Effector memory CD8-positive, alpha-beta T cell (primary cell): ENCODE measurements around the gene NSMCE4A.
"Not testable (repeated sequence)": the region's sequence is repeated elsewhere in the genome, so short reads cannot be mapped to it uniquely, and the experiment has no call there.

Experiments used
- ATAC-seq: fragments of 150-1000 bp; cut with Tn5 transposase; replicated peaks from 2 replicates; pipeline ENCODE4 v1.10.0; 2021; ENCODE audit warnings: mild to moderate bottlenecking, moderate library complexity
- DNase-seq, 3 experiments: peaks; one replicate each; pipeline ENCODE4 v3.0.0; 2021
- H3K27ac Mint-ChIP-seq, 2 donors: one replicate each; pipeline ENCODE4 v1.8.0; 2022; ENCODE audit warnings: mild to moderate bottlenecking in 2 of 2, mixed read lengths in 2 of 2, moderate library complexity in 2 of 2
- H3K27me3 Mint-ChIP-seq, 2 donors: one replicate each; pipeline ENCODE4 v1.8.0; 2022; ENCODE audit warnings: mixed read lengths in 2 of 2
- H3K36me3 Mint-ChIP-seq: one replicate; pipeline ENCODE4 v1.8.0; 2022; ENCODE audit warnings: mild to moderate bottlenecking, moderate library complexity, mixed read lengths; ENCODE audit not compliant: insufficient read depth
- H3K4me1 Mint-ChIP-seq, 2 donors: one replicate each; pipeline ENCODE4 v1.8.0; 2022; ENCODE audit warnings: low read depth in 2 of 2, mixed read lengths in 2 of 2
- H3K4me3 Mint-ChIP-seq, 2 donors: one replicate each; pipeline ENCODE4 v1.8.0; 2022; ENCODE audit warnings: mild to moderate bottlenecking in 2 of 2, mixed read lengths in 2 of 2, moderate library complexity in 2 of 2
- H3K9me3 Mint-ChIP-seq, 2 donors: one replicate each; pipeline ENCODE4 v1.8.0; 2022; ENCODE audit warnings: mixed read lengths in 2 of 2

Gene NSMCE4A

GRCh38 chr10:121976607-121977006 lies 1.6 kb upstream of the NSMCE4A start:
- no peak for ATAC-seq
- Mint-ChIP-seq H3K4me3 (no peak overlapping the region), H3K36me3 (peaks cover 8% of the 10 kb centered on the region), H3K27me3 (no peaks in the 10 kb centered on the region), H3K4me1 (peaks cover 15 to 17% of the 10 kb centered on the region in 2 donors), H3K9me3 (no peaks in the 10 kb centered on the region), H3K27ac (no peak overlapping the region)
- DNase-seq, result no peak

GRCh38 chr10:121975295-121976086 lies 474 bp upstream of the NSMCE4A start:
- peaks cover 15 to 18% of the 10 kb centered on the region in 2 donors for H3K4me1 Mint-ChIP-seq
- H3K36me3 Mint-ChIP-seq, result peaks cover 19% of the 10 kb centered on the region
- no peak overlapping the region for H3K27ac Mint-ChIP-seq
- ATAC-seq (no peak), DNase-seq (no peak)
- H3K27me3 Mint-ChIP-seq, result no peaks in the 10 kb centered on the region
- H3K9me3 Mint-ChIP-seq, result no peaks in the 10 kb centered on the region
- H3K4me3 Mint-ChIP-seq, result peak overlapping the region; percentile 77

- Mint-ChIP-seq H3K4me1 (peaks cover 15 to 18% of the 10 kb centered on the region in 2 donors), H3K9me3 (no peaks in the 10 kb centered on the region), H3K27me3 (no peaks in the 10 kb centered on the region), H3K36me3 (peaks cover 32% of the 10 kb centered on the region), H3K27ac (peak overlapping the region in 1 of 2 donors; percentile 53), H3K4me3 (peak overlapping the region; percentile 77)
- ATAC-seq (no peak), DNase-seq (no peak)
Observed at GRCh38 chr10:121974019-121974534, 940 bp downstream of the NSMCE4A start.

- Mint-ChIP-seq H3K4me1 (peaks cover 11 to 17% of the 10 kb centered on the region in 2 donors), H3K36me3 (peaks cover 72% of the 10 kb centered on the region)
- DNase-seq, H3K27ac Mint-ChIP-seq, H3K4me3 Mint-ChIP-seq, H3K27me3 Mint-ChIP-seq, ATAC-seq, H3K9me3 Mint-ChIP-seq: not testable (repeated sequence)
Observed at GRCh38 chr10:121969086-121969485, 5.9 kb downstream of the NSMCE4A start.

- Mint-ChIP-seq H3K9me3 (no peaks in the 10 kb centered on the region), H3K27me3 (no peaks in the 10 kb centered on the region), H3K4me3 (no peak overlapping the region), H3K27ac (no peak overlapping the region), H3K4me1 (no peaks in the 10 kb centered on the region), H3K36me3 (peaks cover 64% of the 10 kb centered on the region)
- DNase-seq (no peak), ATAC-seq (no peak)
Observed at GRCh38 chr10:121965996-121966395, 9.0 kb downstream of the NSMCE4A start.

GRCh38 chr10:121961456-121961855 lies 13.6 kb downstream of the NSMCE4A start:
- H3K36me3 Mint-ChIP-seq, result peaks cover 45% of the 10 kb centered on the region
- no peak for ATAC-seq
- peaks cover 0 to 2% of the 10 kb centered on the region in 2 donors for H3K4me1 Mint-ChIP-seq
- no peaks in the 10 kb centered on the region for H3K9me3 Mint-ChIP-seq
- no peak overlapping the region for H3K27ac Mint-ChIP-seq
- no peaks in the 10 kb centered on the region for H3K27me3 Mint-ChIP-seq
- no peak for DNase-seq
- no peak overlapping the region for H3K4me3 Mint-ChIP-seq

GRCh38 chr10:121959671-121960070 lies 15.3 kb downstream of the NSMCE4A start:
- H3K4me3 Mint-ChIP-seq, result no peak overlapping the region
- H3K4me1 Mint-ChIP-seq, result peaks cover 0 to 2% of the 10 kb centered on the region in 2 donors
- peak overlapping the region; percentile 3 to 80 for H3K27ac Mint-ChIP-seq
- no peaks in the 10 kb centered on the region for H3K9me3 Mint-ChIP-seq
- DNase-seq, result no peak
- no peak for ATAC-seq
- no peaks in the 10 kb centered on the region for H3K27me3 Mint-ChIP-seq
- peaks cover 28% of the 10 kb centered on the region for H3K36me3 Mint-ChIP-seq

GRCh38 chr10:121956111-121957061 lies 18.6 kb downstream of the NSMCE4A start:
- H3K27me3 Mint-ChIP-seq, result no peaks in the 10 kb centered on the region
- H3K27ac Mint-ChIP-seq, result no peak overlapping the region
- ATAC-seq (no peak), DNase-seq (no peak)
- H3K4me1 Mint-ChIP-seq, result peaks cover 0 to 2% of the 10 kb centered on the region in 2 donors
- no peak overlapping the region for H3K4me3 Mint-ChIP-seq
- no peaks in the 10 kb centered on the region for H3K9me3 Mint-ChIP-seq
- H3K36me3 Mint-ChIP-seq, result peaks cover 20% of the 10 kb centered on the region

- ATAC-seq (no peak), DNase-seq (no peak)
- Mint-ChIP-seq H3K4me3 (no peak overlapping the region), H3K9me3 (no peaks in the 10 kb centered on the region), H3K36me3 (peaks cover 4% of the 10 kb centered on the region), H3K27ac (no peak overlapping the region), H3K4me1 (no peaks in the 10 kb centered on the region), H3K27me3 (no peaks in the 10 kb centered on the region)
Observed at GRCh38 chr10:121952226-121952625, 22.8 kb downstream of the NSMCE4A start.

- no peak for ATAC-seq
- DNase-seq, result no peak
- H3K4me1 Mint-ChIP-seq, result no peaks in the 10 kb centered on the region
- H3K27me3 Mint-ChIP-seq, result no peaks in the 10 kb centered on the region
- H3K9me3 Mint-ChIP-seq, result no peaks in the 10 kb centered on the region
- peak overlapping the region in 1 of 2 donors; percentile 18 for H3K27ac Mint-ChIP-seq
- H3K36me3 Mint-ChIP-seq, result no peaks in the 10 kb centered on the region
- no peak overlapping the region for H3K4me3 Mint-ChIP-seq
Observed at GRCh38 chr10:121949451-121949850, 25.6 kb downstream of the NSMCE4A start.

- Mint-ChIP-seq H3K27me3 (no peaks in the 10 kb centered on the region), H3K4me1 (no peaks in the 10 kb centered on the region), H3K4me3 (no peak overlapping the region), H3K27ac (peak overlapping the region in 1 of 2 donors; percentile 18), H3K9me3 (no peaks in the 10 kb centered on the region), H3K36me3 (no peaks in the 10 kb centered on the region)
- DNase-seq (no peak), ATAC-seq (no peak)
Observed at GRCh38 chr10:121949049-121949448, 26.0 kb downstream of the NSMCE4A start.

GRCh38 chr10:121947343-121948330 lies 27.4 kb downstream of the NSMCE4A start:
- Mint-ChIP-seq H3K4me1 (no peaks in the 10 kb centered on the region), H3K27ac (no peak overlapping the region), H3K9me3 (no peaks in the 10 kb centered on the region), H3K4me3 (no peak overlapping the region), H3K27me3 (no peaks in the 10 kb centered on the region), H3K36me3 (no peaks in the 10 kb centered on the region)
- no peak for ATAC-seq
- no peak for DNase-seq
